ENCODE measurements around the gene NOX3.

DNA sequence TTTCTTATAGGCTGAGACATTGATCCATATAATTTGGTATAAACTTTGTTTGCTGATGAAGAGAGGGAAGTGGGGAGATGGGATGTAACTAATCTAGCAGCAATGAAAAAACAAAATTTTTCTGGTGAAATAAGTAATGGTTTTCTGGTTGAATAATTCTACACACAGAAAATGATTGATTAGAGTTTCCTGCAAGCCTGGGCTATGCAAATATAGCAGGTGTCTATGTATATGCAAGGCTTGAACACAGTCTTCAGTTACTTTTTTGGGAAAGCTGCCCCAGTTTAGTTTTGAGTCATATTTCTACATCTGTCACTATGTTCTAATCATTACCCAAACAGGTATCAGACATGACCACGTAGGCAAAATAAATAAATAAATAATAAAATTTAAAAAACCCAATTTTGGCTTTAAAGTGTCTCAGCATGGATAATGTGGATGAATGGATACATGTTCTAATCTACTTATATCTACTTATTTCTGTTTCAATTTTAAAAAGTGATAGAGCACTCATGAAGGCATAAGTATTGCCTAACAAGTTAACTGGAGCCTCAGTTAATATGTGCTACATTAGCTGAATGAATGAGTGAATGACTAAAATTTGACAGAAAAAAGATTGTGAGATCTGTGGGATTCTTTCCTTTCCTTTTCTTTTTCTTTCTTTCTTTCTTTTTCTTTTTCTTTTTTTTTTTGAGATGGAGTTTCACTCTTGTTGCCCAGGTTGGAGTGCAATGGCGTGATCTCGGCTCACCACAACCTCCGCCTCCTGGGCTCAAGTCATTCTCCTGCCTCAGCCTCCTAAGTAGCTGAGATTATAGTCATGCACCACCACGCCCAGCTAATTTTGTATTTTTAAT lies 104.1 kb downstream of the NOX3 start:
- TF ChIP-seq, protein P1, sequence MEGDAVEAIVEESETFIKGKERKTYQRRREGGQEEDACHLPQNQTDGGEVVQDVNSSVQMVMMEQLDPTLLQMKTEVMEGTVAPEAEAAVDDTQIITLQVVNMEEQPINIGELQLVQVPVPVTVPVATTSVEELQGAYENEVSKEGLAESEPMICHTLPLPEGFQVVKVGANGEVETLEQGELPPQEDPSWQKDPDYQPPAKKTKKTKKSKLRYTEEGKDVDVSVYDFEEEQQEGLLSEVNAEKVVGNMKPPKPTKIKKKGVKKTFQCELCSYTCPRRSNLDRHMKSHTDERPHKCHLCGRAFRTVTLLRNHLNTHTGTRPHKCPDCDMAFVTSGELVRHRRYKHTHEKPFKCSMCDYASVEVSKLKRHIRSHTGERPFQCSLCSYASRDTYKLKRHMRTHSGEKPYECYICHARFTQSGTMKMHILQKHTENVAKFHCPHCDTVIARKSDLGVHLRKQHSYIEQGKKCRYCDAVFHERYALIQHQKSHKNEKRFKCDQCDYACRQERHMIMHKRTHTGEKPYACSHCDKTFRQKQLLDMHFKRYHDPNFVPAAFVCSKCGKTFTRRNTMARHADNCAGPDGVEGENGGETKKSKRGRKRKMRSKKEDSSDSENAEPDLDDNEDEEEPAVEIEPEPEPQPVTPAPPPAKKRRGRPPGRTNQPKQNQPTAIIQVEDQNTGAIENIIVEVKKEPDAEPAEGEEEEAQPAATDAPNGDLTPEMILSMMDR (IDR thresholded peaks at IDR 0.05) = no peak
- TF ChIP-seq POLR2A (IDR thresholded peaks at IDR 0.05) = no peak
- TF ChIP-seq POLR2AphosphoS5 (IDR thresholded peaks at IDR 0.05) = no peak

Data from upper lobe of left lung (tissue), 4 donors.